ENCODE results near the gene HOXB6. TPM values are rescaled to one million over a fixed set of nuclear protein-coding genes. Genes with fewer than 3 reads are reported as not detected.
A peak's percentile ranks its signal among the peaks of the same experiment; 100 is the strongest.

The HOXB6 gene
- total RNA-seq, 1 donor = 0.63 TPM

DNA sequence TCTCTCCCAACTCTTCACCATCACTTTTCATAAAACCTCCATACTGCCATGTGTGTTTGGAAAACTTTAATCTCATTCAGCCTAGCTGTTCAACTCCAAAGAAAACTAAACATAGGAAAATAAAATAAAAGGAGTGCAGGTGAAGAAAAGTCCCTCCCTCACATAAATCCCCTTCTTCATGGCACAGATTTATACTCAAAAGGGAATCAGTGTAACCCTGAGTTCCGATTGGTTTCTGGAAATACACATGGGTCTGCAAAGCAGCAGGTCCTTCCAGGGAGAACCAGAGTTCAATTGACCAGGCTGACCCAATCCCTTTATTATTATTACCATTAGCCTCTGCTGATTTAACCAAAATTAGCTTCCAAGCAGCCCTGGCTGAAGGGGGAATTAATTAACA lies 51.0 kb downstream of the HOXB6 start:
- DNase-seq (ENCODE audit: low read depth) = peak; percentile 42
- H3K4me3 ChIP-seq (ENCODE audit: low read depth, low read length) = peak overlapping the region; percentile 69
- TF ChIP-seq, protein P1, sequence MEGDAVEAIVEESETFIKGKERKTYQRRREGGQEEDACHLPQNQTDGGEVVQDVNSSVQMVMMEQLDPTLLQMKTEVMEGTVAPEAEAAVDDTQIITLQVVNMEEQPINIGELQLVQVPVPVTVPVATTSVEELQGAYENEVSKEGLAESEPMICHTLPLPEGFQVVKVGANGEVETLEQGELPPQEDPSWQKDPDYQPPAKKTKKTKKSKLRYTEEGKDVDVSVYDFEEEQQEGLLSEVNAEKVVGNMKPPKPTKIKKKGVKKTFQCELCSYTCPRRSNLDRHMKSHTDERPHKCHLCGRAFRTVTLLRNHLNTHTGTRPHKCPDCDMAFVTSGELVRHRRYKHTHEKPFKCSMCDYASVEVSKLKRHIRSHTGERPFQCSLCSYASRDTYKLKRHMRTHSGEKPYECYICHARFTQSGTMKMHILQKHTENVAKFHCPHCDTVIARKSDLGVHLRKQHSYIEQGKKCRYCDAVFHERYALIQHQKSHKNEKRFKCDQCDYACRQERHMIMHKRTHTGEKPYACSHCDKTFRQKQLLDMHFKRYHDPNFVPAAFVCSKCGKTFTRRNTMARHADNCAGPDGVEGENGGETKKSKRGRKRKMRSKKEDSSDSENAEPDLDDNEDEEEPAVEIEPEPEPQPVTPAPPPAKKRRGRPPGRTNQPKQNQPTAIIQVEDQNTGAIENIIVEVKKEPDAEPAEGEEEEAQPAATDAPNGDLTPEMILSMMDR (IDR thresholded peaks at IDR 0.05; ENCODE audit: insufficient read depth, low read length) = no peak

DNA sequence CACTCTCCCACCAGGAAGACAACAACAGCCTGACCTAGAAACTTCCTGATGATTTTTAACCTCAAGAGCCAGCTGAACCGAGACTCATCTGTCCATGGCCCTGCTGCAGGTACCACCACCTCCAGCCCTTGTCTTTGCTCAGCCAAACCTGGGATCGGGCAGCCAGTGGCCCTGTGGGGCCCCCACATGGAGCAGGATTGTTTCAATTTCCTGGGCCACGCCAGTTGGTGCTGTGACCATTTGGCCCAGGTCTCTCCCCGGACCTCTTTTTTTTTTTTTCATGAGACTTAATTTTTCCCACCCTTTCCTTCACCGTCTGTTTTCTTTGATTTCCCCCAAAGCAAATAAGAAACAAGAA lies 51.6 kb downstream of the HOXB6 start:
- TF ChIP-seq, protein P1 (IDR thresholded peaks at IDR 0.05; ENCODE audit: insufficient read depth, low read length) = no peak
- DNase-seq (ENCODE audit: low read depth) = no peak
- H3K4me3 ChIP-seq (ENCODE audit: low read depth, low read length) = peak overlapping the region; percentile 51

DNA sequence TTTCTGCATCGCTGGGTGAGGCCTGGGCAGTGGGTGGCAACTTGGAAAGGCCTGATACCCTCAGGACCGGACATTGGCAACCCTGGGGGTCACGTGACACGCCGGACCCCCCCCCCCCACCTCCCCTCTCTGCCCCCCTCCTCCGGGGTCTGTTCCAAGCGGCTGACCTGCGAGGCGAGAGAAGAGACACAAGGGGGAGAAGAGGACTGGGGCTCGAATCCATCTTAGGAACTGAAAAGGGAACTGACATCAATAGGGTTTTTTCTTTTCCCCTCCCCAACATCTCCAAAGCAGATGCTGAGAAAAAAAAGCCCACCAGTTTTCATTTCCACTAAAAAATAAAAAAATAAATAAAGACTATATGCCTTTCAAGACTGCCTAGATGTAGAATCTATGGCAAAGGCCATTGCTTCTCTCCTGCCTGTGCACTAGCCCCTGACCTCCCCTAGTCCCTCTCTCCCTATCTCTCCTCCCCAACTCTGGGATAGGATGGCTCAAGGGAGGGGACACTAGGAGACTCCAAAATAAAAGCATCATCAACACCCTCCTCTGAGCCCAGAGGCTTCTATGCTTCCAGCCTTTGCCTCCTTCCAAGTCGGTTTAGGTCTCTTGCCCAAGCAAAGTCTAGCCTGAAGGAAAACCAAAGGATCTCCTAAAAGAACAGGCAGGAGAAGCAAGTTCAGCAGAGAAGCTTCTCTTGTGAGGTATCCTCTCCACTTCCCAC lies 52.2 kb downstream of the HOXB6 start:
- peak; percentile 70 for DNase-seq (ENCODE audit: low read depth)
- TF ChIP-seq, protein P1 (IDR thresholded peaks at IDR 0.05; ENCODE audit: insufficient read depth, low read length) = no peak
- peak overlapping the region; percentile 51 for H3K4me3 ChIP-seq (ENCODE audit: low read depth, low read length)

DNA sequence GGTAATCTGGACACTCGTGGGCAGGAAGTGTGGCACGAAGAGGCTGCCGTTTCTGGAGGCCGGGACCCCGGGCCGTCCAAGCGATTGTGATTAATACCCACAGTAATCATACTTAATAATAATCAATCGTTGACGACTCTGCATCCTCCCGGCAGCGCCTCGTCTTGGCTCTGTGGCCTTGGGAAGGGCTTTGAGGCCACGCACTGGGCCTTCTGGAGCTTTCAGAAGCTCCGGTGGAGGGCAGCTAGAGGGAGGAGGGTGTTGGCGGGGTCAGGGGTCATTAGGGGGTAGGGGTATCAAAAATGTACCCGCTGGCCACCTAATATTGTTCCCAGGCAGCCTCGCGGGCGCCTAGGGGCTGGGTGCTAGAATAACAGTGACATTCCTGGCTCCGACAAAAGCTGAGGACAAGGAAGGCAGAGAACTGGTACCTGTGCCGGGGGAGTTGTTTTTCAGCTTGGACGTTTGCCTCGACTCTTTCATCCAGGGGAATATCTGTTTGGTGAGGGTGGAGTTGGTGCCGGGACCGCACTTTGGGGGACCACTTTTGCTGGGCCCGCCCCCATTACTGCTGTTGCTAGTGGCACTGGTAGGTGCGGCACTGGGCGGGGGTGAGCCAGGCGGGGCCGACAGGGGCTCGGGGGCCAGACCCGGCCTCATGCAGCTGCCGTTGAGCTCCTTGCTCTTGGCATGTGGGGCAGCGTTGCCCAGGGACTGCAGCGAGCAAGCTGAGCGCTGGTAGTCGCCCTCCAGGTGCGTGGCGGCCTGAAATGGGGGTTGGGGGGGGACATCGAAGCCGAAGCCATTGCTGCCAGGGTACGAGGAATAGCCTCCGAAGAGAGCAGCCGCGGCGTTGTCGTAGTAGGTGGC lies 53.0 kb downstream of the HOXB6 start:
- TF ChIP-seq, protein P1 (IDR thresholded peaks at IDR 0.05; ENCODE audit: insufficient read depth, low read length) = no peak
- DNase-seq (ENCODE audit: low read depth) = no peak
- H3K4me3 ChIP-seq (ENCODE audit: low read depth, low read length) = peak overlapping the region; percentile 17

DNA sequence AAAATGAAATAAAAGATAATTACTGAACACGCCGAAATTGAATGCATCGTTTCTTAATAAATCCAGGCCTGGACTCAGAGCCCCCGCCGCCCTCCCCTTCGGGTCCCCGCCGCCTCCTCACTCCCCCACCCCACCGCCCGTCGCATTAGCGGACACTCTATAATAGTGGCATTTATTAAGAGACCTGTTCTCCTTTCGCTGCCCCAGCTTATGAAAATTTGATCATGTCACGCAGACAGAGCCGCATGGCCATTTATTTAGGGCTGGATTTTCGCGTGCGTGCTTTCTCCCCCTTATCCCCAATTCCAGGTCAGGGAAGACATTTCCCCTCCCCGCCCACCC lies 53.6 kb downstream of the HOXB6 start:
- TF ChIP-seq, protein P1 (IDR thresholded peaks at IDR 0.05; ENCODE audit: insufficient read depth, low read length) = no peak
- no peak overlapping the region for H3K4me3 ChIP-seq (ENCODE audit: low read depth, low read length)
- no peak for DNase-seq (ENCODE audit: low read depth)

DNA sequence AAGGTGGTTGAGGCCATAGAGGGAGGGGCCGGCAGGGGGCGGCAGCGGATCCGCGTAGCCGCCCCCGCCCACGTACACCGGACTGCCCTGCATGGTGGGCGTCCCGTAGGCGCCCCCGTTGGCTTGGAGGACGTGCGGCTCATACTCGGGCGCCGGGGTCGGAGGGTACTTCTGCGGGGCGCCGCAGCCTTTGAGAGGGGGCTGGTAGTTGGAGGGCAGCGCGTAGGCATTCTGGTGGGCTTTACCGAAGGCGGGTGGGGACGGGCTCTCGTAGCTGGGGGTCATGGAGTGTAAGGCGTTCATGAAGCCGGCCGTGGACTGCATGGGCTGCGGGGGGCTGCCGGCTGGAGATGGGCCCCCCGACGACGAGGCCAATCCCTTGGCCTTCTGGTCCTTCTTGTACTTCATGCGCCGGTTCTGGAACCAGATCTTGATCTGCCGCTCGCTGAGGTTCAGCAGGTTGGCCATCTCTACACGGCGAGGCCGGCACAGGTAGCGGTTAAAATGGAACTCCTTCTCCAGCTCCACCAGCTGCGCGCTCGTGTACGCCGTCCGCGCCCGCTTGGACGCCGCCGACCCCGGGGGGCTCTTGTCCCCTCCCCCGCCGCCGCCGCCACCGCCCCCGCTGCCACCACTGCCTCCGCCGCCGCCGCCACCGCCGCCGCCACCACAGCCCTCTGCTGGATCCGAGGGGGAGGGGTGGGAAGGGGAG lies 54.1 kb downstream of the HOXB6 start:
- TF ChIP-seq, protein P1 (IDR thresholded peaks at IDR 0.05; ENCODE audit: insufficient read depth, low read length) = peak; percentile 12
- DNase-seq (ENCODE audit: low read depth) = no peak
- no peak overlapping the region for H3K4me3 ChIP-seq (ENCODE audit: low read depth, low read length)
